ENCODE data around the gene DGKE.

GRCh38 chr17:56910509-56911235 lies 76.7 kb downstream of the DGKE start:
- TF ChIP-seq CTCF (IDR thresholded peaks at IDR 0.05) (no peak), POLR2AphosphoS5 (IDR thresholded peaks at IDR 0.05; ENCODE audit: low read depth, low read length) (no peak), REST (IDR thresholded peaks at IDR 0.05; ENCODE audit: insufficient read depth in 1 of 2, low read depth in 2 of 2, low read length in 1 of 2) (no peak), SIN3A (IDR thresholded peaks at IDR 0.05; ENCODE audit: borderline replicate concordance, insufficient read depth, low read depth, low read length) (no peak), TCF7L2 (IDR thresholded peaks at IDR 0.05; ENCODE audit: low read depth, low read length) (no peak)
